CD14-positive monocyte (primary cell): ENCODE results near the gene SLC32A1. TPM values are rescaled to one million over a fixed set of nuclear protein-coding genes. Genes with fewer than 3 reads are reported as not detected.

Experiments used
- DNase-seq, 3 donors: peaks; one replicate each; pipeline ENCODE4 v3.0.0-alpha.2; 2011 to 2022
- H2AFZ ChIP-seq: 2 replicates; pipeline ENCODE4 v1.6.0; 2012; ENCODE audit warnings: mild to moderate bottlenecking, low read depth, low read length, inconsistent platforms; ENCODE audit not compliant: insufficient read depth, poor library complexity, severe bottlenecking
- H3K27ac ChIP-seq, 2 donors: 1 replicate in 1 of 2; 2 replicates in 1 of 2; pipeline ENCODE4 v1.5.1; 2012 to 2013; ENCODE audit warnings: low read length in 2 of 2, control low read depth in 1 of 2, inconsistent platforms in 1 of 2, low read depth in 1 of 2, mild to moderate bottlenecking in 1 of 2
- H3K27me3 ChIP-seq, 2 donors: one replicate each; pipeline versions ENCODE4 v1.6.0 to v1.6.1; 2011 to 2013; ENCODE audit warnings: low read length in 2 of 2; ENCODE audit not compliant: control insufficient read depth in 2 of 2, insufficient read depth in 2 of 2
- H3K36me3 ChIP-seq, 2 donors: replicated peaks in 1 of 2; 1 replicate in 1 of 2; 2 replicates in 1 of 2; pipeline versions ENCODE4 v1.5.1 to v1.6.1; 2012 to 2013; ENCODE audit warnings: low read length in 2 of 2, control low read depth in 1 of 2, inconsistent platforms in 1 of 2, mild to moderate bottlenecking in 1 of 2; ENCODE audit not compliant: insufficient read depth in 2 of 2, control insufficient read depth in 1 of 2
- H3K4me1 ChIP-seq, 2 donors: 1 replicate in 1 of 2; 2 replicates in 1 of 2; pipeline versions ENCODE4 v1.5.1 to v1.6.1; 2012 to 2013; ENCODE audit warnings: low read length in 2 of 2, control low read depth in 1 of 2, inconsistent platforms in 1 of 2, mild to moderate bottlenecking in 1 of 2, moderate library complexity in 1 of 2; ENCODE audit not compliant: insufficient read depth in 2 of 2, control insufficient read depth in 1 of 2
- H3K4me2 ChIP-seq: replicated peaks from 2 replicates; pipeline ENCODE3; 2012; ENCODE audit warnings: low read length, moderate library complexity, mild to moderate bottlenecking; ENCODE audit not compliant: poor library complexity, severe bottlenecking; ENCODE audit errors: extremely low read depth
- H3K4me3 ChIP-seq, 3 experiments: fragments of 200-600 bp in 1 of 3; sonication (generic) in 1 of 3; replicated peaks in 1 of 3; 1 replicate in 2 of 3; 2 replicates in 1 of 3; pipeline ENCODE4 v1.5.1; 2011 to 2013; ENCODE audit warnings: low read length in 3 of 3, mild to moderate bottlenecking in 3 of 3, control low read depth in 2 of 3, low read depth in 2 of 3, inconsistent platforms in 1 of 3, moderate library complexity in 1 of 3
- H3K79me2 ChIP-seq: 2 replicates; pipeline ENCODE4 v1.6.0; 2012; ENCODE audit warnings: mild to moderate bottlenecking, control low read depth, inconsistent platforms, low read length, moderate library complexity; ENCODE audit not compliant: insufficient read depth
- H3K9ac ChIP-seq: 2 replicates; pipeline ENCODE4 v1.6.0; 2017; ENCODE audit warnings: low read length, mild to moderate bottlenecking; ENCODE audit not compliant: insufficient read depth, poor library complexity, severe bottlenecking
- H3K9me3 ChIP-seq, 2 donors: replicated peaks in 1 of 2; 1 replicate in 1 of 2; 2 replicates in 1 of 2; pipeline versions ENCODE4 v1.5.1 to v1.6.1; 2012 to 2013; ENCODE audit warnings: low read length in 2 of 2, control low read depth in 1 of 2; ENCODE audit not compliant: control insufficient read depth in 1 of 2, insufficient read depth in 1 of 2
- H4K20me1 ChIP-seq: 2 replicates; pipeline ENCODE4 v1.6.0; 2012; ENCODE audit warnings: mild to moderate bottlenecking, low read length, control low read depth, moderate library complexity; ENCODE audit not compliant: insufficient read depth
- H3K27ac Mint-ChIP-seq, 7 donors: one replicate each; pipeline ENCODE4 v1.8.0; 2020; ENCODE audit warnings: mild to moderate bottlenecking in 7 of 7, mixed read lengths in 7 of 7, moderate library complexity in 6 of 7, inconsistent platforms in 2 of 7
- H3K27me3 Mint-ChIP-seq, 3 donors: one replicate each; pipeline ENCODE4 v1.8.0; 2021 to 2022; ENCODE audit warnings: low read depth in 3 of 3, mild to moderate bottlenecking in 3 of 3, mixed read lengths in 3 of 3, moderate library complexity in 3 of 3, inconsistent platforms in 1 of 3
- H3K36me3 Mint-ChIP-seq, 2 donors: one replicate each; pipeline ENCODE4 v1.8.0; 2020; ENCODE audit warnings: mixed read lengths in 2 of 2, inconsistent platforms in 1 of 2, mild to moderate bottlenecking in 1 of 2
- H3K4me1 Mint-ChIP-seq: one replicate; pipeline ENCODE4 v1.8.0; 2020; ENCODE audit warnings: mild to moderate bottlenecking, mixed read lengths
- H3K4me3 Mint-ChIP-seq, 2 donors: one replicate each; pipeline ENCODE4 v1.8.0; 2020; ENCODE audit warnings: mild to moderate bottlenecking in 2 of 2, mixed read lengths in 2 of 2, moderate library complexity in 1 of 2
- H3K9me3 Mint-ChIP-seq, 7 donors: one replicate each; pipeline ENCODE4 v1.8.0; 2020 to 2022; ENCODE audit warnings: mixed read lengths in 7 of 7, mild to moderate bottlenecking in 6 of 7, moderate library complexity in 6 of 7, inconsistent platforms in 2 of 7
- CTCF ChIP-seq: fragments of 200-600 bp; IDR thresholded peaks from one replicate; pipeline ENCODE4 v1.8.0; 2022; ENCODE audit warnings: antibody characterized with exemption, mild to moderate bottlenecking
- WGBS: methylation state at CpG from one replicate; pipeline ENCODE4 v1.1.5; 2013; ENCODE audit warnings: missing lambda C conversion rate; ENCODE audit not compliant: insufficient coverage; 5-methylcytosine and 5-hydroxymethylcytosine counted together
- intact Hi-C, 2 donors: fragments of 100-400 bp; cut with micrococcal nuclease; formaldehyde crosslinking; loops; one replicate each; pipeline versions ENCODE4 v1.15.0 to v1.15.1; 2023
- polyA plus RNA-seq, 3 donors: library from polyadenylated mRNA; depleted of rRNA in 1 of 3; unstranded in 2 of 3; stranded (reverse) in 1 of 3; fragments of 300-500 nt in 2 of 3; fragments of >200 nt in 1 of 3; fragmentation: Illumina TruSeq in 2 of 3; gene quantifications; 1 replicate in 2 of 3; 2 replicates in 1 of 3; pipeline ENCODE4 v1.2.3, GENCODE V29; 2012 to 2021

SLC32A1 gene
- polyA plus RNA-seq, 3 donors: not detected

GRCh38 chr20:38751360-38751976 lies 27.2 kb downstream of the SLC32A1 start:
- WGBS: 100% methylated on average over 2 of the region's 5 CpGs
- peak in 2 of 3 donors; percentile 19 to 28 for DNase-seq
- no peaks in the 10 kb centered on the region for H4K20me1 ChIP-seq
- peaks cover 12% of the 10 kb centered on the region for H3K79me2 ChIP-seq
- H3K27me3 ChIP-seq: no peaks in the 10 kb centered on the region
- no peak overlapping the region for H2AFZ ChIP-seq
- no peak overlapping the region for H3K9ac ChIP-seq
- intact Hi-C loops: no loop called here
- peak; percentile 76 for TF ChIP-seq CTCF
- H3K4me3 Mint-ChIP-seq: no peak overlapping the region
- no peak overlapping the region for H3K27ac ChIP-seq
- peaks cover 25% of the 10 kb centered on the region for H3K4me1 Mint-ChIP-seq
- H3K9me3 Mint-ChIP-seq: peaks cover 0 to 1% (median 0%) of the 10 kb centered on the region in 7 donors
- H3K4me2 ChIP-seq: no peak overlapping the region
- no peak overlapping the region for H3K27ac Mint-ChIP-seq
- no peaks in the 10 kb centered on the region for H3K9me3 ChIP-seq
- H3K4me3 ChIP-seq: no peak overlapping the region
- peaks cover 34 to 52% of the 10 kb centered on the region in 2 donors for H3K36me3 ChIP-seq
- H3K36me3 Mint-ChIP-seq: peaks cover 44 to 52% of the 10 kb centered on the region in 2 donors
- peaks cover 16 to 22% of the 10 kb centered on the region in 2 donors for H3K4me1 ChIP-seq
- H3K27me3 Mint-ChIP-seq: peaks cover 5 to 8% (median 7%) of the 10 kb centered on the region in 3 donors

- H3K9me3 ChIP-seq: no peaks in the 10 kb centered on the region
- Mint-ChIP-seq H3K4me3 (no peak overlapping the region), H3K27ac (no peak overlapping the region), H3K36me3 (peaks cover 45 to 56% of the 10 kb centered on the region in 2 donors), H3K4me1 (peaks cover 25% of the 10 kb centered on the region), H3K27me3 (peaks cover under 1 to 6% (median 6%) of the 10 kb centered on the region in 3 donors), H3K9me3 (peaks cover 0 to 1% (median 0%) of the 10 kb centered on the region in 7 donors)
- no peak overlapping the region for H3K4me2 ChIP-seq
- WGBS: 100% methylated on average over 1 of the region's 4 CpGs
- intact Hi-C loops: no loop called here
- peaks cover 38 to 57% of the 10 kb centered on the region in 2 donors for H3K36me3 ChIP-seq
- no peaks in the 10 kb centered on the region for H3K27me3 ChIP-seq
- H3K4me3 ChIP-seq: no peak overlapping the region
- H3K79me2 ChIP-seq: peaks cover 12% of the 10 kb centered on the region
- H3K4me1 ChIP-seq: peaks cover 16 to 22% of the 10 kb centered on the region in 2 donors
- no peak overlapping the region for H2AFZ ChIP-seq
- no peaks in the 10 kb centered on the region for H4K20me1 ChIP-seq
- no peak overlapping the region for H3K9ac ChIP-seq
- no peak for TF ChIP-seq CTCF
- H3K27ac ChIP-seq: no peak overlapping the region
- DNase-seq: no peak
These were observed 27.7 kb downstream of the SLC32A1 start for GRCh38 chr20:38752029-38752428.
